ENCODE measurements around the gene SCFD2.
"Not testable (repeated sequence)": the region's sequence is repeated elsewhere in the genome, so short reads cannot be mapped to it uniquely, and the experiment has no call there.

SCFD2 gene

GRCh38 chr4:53064609-53065008, 301.3 kb downstream of the SCFD2 start:
- no peak for DNase-seq (ENCODE audit: low read depth)
- TF ChIP-seq, protein P1, sequence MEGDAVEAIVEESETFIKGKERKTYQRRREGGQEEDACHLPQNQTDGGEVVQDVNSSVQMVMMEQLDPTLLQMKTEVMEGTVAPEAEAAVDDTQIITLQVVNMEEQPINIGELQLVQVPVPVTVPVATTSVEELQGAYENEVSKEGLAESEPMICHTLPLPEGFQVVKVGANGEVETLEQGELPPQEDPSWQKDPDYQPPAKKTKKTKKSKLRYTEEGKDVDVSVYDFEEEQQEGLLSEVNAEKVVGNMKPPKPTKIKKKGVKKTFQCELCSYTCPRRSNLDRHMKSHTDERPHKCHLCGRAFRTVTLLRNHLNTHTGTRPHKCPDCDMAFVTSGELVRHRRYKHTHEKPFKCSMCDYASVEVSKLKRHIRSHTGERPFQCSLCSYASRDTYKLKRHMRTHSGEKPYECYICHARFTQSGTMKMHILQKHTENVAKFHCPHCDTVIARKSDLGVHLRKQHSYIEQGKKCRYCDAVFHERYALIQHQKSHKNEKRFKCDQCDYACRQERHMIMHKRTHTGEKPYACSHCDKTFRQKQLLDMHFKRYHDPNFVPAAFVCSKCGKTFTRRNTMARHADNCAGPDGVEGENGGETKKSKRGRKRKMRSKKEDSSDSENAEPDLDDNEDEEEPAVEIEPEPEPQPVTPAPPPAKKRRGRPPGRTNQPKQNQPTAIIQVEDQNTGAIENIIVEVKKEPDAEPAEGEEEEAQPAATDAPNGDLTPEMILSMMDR (IDR thresholded peaks at IDR 0.05; ENCODE audit: low read depth, low read length, missing control alignments), result no peak
- in situ Hi-C loops (cut with HindIII; ENCODE audit: low sequenced_read_pairs), result loop anchor here (5.0 kb wide), 1 partner anchor 288 kb away; no protein-coding TSS in a partner anchor
- H3K4me3 ChIP-seq (ENCODE audit: low read depth, low read length), result no peak overlapping the region

DNA sequence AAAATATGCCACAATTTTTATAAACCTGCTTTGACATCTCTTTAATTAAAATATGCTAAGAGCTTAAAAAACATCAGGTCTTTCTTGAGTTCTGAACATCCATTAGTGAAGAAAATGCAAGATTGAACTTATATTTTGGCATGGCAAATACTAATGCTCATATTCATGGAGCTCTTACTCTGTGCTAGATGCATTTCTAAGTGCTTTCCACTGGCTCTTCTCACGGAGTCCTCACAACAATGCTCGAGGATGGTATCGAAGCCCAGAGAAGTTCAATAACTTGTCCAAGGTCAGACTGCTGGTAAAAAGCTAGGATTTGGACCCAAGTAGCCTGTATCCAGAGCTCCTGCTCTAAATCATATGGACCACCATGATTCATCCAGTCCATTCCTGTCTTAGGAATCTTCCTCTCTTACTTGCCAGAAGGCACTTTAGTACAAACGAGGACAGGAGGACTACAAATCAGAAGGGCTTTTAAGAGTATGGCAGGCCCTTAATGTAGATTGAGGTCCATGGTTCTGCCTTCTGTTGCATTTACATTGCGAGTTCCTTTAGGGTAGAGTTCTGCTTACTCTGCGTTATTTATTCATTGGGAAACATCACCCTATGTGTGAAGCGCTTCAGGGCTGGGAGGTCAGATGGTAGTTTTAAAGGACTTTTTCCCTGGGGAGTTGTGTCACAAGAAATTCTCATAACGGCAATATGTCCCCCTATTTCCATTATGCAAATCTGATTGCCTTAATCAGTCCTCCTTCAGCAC, 304.6 kb downstream of the SCFD2 start:
- H3K4me3 ChIP-seq (ENCODE audit: low read depth, low read length), result no peak overlapping the region
- in situ Hi-C loops (cut with HindIII; ENCODE audit: low sequenced_read_pairs), result loop anchor here (5.0 kb wide), 1 partner anchor 291 kb away; no protein-coding TSS in a partner anchor
- TF ChIP-seq, protein P1 (IDR thresholded peaks at IDR 0.05; ENCODE audit: low read depth, low read length, missing control alignments), result no peak
- no peak for DNase-seq (ENCODE audit: low read depth)

DNA sequence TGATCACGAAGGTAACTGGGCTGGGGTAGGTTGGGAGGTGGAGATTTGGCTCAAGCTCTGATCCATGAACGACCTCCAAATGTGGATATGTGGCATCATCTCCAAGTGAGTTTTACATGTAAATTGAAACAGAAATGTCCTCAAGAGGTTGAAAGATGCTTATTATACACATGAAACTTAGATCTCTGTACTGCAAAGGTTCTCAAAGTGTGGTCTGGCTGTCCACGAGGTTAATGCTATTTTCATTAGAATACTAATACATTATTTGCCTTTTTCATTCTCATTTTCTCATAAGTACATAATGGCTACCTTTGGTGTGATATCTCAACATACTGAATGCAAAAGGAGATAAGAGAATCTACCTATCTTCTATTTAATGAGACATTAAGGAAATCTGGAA, 305.6 kb downstream of the SCFD2 start:
- H3K4me3 ChIP-seq (ENCODE audit: low read depth, low read length), result no peak overlapping the region
- TF ChIP-seq, protein P1 (IDR thresholded peaks at IDR 0.05; ENCODE audit: low read depth, low read length, missing control alignments), result no peak
- no peak for DNase-seq (ENCODE audit: low read depth)
- in situ Hi-C loops (cut with HindIII; ENCODE audit: low sequenced_read_pairs), result loop anchor here (5.0 kb wide), 1 partner anchor 292 kb away; no protein-coding TSS in a partner anchor

GRCh38 chr4:53059871-53060270, 306.0 kb downstream of the SCFD2 start:
- in situ Hi-C loops (cut with HindIII; ENCODE audit: low sequenced_read_pairs), result loop anchor here (5.0 kb wide), 1 partner anchor 292 kb away; no protein-coding TSS in a partner anchor
- TF ChIP-seq, protein P1 (IDR thresholded peaks at IDR 0.05; ENCODE audit: low read depth, low read length, missing control alignments), result no peak
- DNase-seq (ENCODE audit: low read depth), result no peak
- H3K4me3 ChIP-seq (ENCODE audit: low read depth, low read length), result no peak overlapping the region

GRCh38 chr4:53059256-53059655, 306.6 kb downstream of the SCFD2 start:
- in situ Hi-C loops (cut with HindIII; ENCODE audit: low sequenced_read_pairs), result no loop called here
- H3K4me3 ChIP-seq (ENCODE audit: low read depth, low read length), result no peak overlapping the region
- DNase-seq (ENCODE audit: low read depth), result no peak
- TF ChIP-seq, protein P1 (IDR thresholded peaks at IDR 0.05; ENCODE audit: low read depth, low read length, missing control alignments), result no peak

GRCh38 chr4:53057679-53058078, 308.2 kb downstream of the SCFD2 start:
- H3K4me3 ChIP-seq (ENCODE audit: low read depth, low read length), result no peak overlapping the region
- DNase-seq (ENCODE audit: low read depth), result no peak
- in situ Hi-C loops (cut with HindIII; ENCODE audit: low sequenced_read_pairs), result no loop called here
- TF ChIP-seq, protein P1 (IDR thresholded peaks at IDR 0.05; ENCODE audit: low read depth, low read length, missing control alignments), result no peak

DNA sequence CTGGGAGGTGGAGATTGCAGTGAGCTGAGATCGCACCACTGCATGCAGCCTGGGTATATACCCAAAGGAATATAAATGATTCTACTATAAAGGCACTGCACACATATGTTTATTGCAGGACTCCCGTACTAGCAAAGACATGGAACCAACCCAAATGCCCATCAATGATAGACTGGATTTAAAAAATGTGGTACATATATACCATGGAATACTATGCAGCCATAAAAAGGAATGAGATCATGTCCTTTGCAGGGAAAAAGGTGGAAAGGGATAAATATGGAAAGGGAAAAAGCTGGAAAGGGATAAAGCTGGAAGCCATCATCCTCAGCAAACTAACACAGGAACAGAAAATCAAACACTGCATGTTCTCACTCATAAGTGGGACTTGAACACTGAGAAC, 308.8 kb downstream of the SCFD2 start:
- H3K4me3 ChIP-seq (ENCODE audit: low read depth, low read length); in situ Hi-C loops (cut with HindIII; ENCODE audit: low sequenced_read_pairs); DNase-seq (ENCODE audit: low read depth): not testable (repeated sequence)
